ENCODE measurements around the gene NXPH2. TPM values are rescaled to one million over a fixed set of nuclear protein-coding genes. Genes with fewer than 3 reads are reported as not detected.

Gene NXPH2
- polyA plus RNA-seq, 1 of the 3 experiments (the other 2 are of a cell fraction), result not detected

GRCh38 chr2:138811431-138811830, 31.2 kb upstream of the NXPH2 start:
- Histone ChIP-seq H3K9me2 (no peaks in the 10 kb centered on the region), H3K4me2 (no peak overlapping the region), H3K4me1 (ENCODE audit: control insufficient read depth in 1 of 2, insufficient read depth in 2 of 2, low read depth in 1 of 2, low read length in 1 of 2) (no peaks in the 10 kb centered on the region), H3K79me2 (ENCODE audit: insufficient read depth) (no peaks in the 10 kb centered on the region), H3K9ac (no peak overlapping the region), H2AFZ (ENCODE audit: low read depth) (no peak overlapping the region), H3K27ac (ENCODE audit: low read depth in 2 of 2, low read length in 1 of 2) (no peak overlapping the region), H3F3A (replicated peaks; ENCODE audit: insufficient read depth) (no peaks in the 10 kb centered on the region), H4K20me1 (ENCODE audit: insufficient read depth) (no peaks in the 10 kb centered on the region), H3K27me3 (ENCODE audit: insufficient read depth) (no peaks in the 10 kb centered on the region), H3K9me3 (no peaks in the 10 kb centered on the region), H3K4me3 (ENCODE audit: low read depth in 2 of 2, low read length in 1 of 2) (no peak overlapping the region), H3K36me3 (replicated peaks in 1 of 2; ENCODE audit: control insufficient read depth in 1 of 2, insufficient read depth in 2 of 2, low read length in 1 of 2) (no peaks in the 10 kb centered on the region)
- TF ChIP-seq NFIC (IDR thresholded peaks at IDR 0.05; ENCODE audit: borderline replicate concordance) (no peak), IRF3 (IDR thresholded peaks at IDR 0.05; ENCODE audit: low read depth, low read length) (no peak), FOXM1 (IDR thresholded peaks at IDR 0.05; ENCODE audit: low read depth) (no peak), TAF1 (IDR thresholded peaks at IDR 0.05; ENCODE audit: borderline replicate concordance, low read depth, low read length) (no peak), EZH2phosphoT487 (IDR thresholded peaks at IDR 0.05; ENCODE audit: borderline replicate concordance, low read depth) (no peak), FOSL2 (IDR thresholded peaks at IDR 0.05; ENCODE audit: borderline replicate concordance, low read depth) (no peak), RAD21 (IDR thresholded peaks at IDR 0.05; ENCODE audit: low read length) (no peak), EP300 (IDR thresholded peaks at IDR 0.05; ENCODE audit: borderline replicate concordance in 1 of 2, low read depth in 1 of 2, low read length in 1 of 2) (no peak), GABPA (IDR thresholded peaks at IDR 0.05; ENCODE audit: low read depth) (no peak), SIN3A (IDR thresholded peaks at IDR 0.05; ENCODE audit: borderline replicate concordance, low read depth, low read length) (no peak), CTCF (IDR thresholded peaks at IDR 0.05) (no peak), CHD2 (IDR thresholded peaks at IDR 0.05; ENCODE audit: low read length, partially characterized antibody) (no peak), PBX3 (IDR thresholded peaks at IDR 0.05) (no peak), SMC3 (IDR thresholded peaks at IDR 0.05; ENCODE audit: low read depth, low read length) (no peak), GATA2 (CRISPR knock-in tag; IDR thresholded peaks at IDR 0.05) (no peak), MEF2A (IDR thresholded peaks at IDR 0.05; ENCODE audit: borderline replicate concordance, low read depth) (no peak), NRF1 (IDR thresholded peaks at IDR 0.05; ENCODE audit: low read depth, low read length) (no peak), ELF1 (IDR thresholded peaks at IDR 0.05) (no peak), JUND (IDR thresholded peaks at IDR 0.05) (no peak), USF1 (IDR thresholded peaks at IDR 0.05; ENCODE audit: borderline replicate concordance, low read depth) (no peak)
- DNase-seq, result no peak
- ChIA-PET POLR2A (no interaction called here), CTCF (interaction anchor here (0.6 to 1.4 kb wide), 3 partner anchors 325 to 901 kb away, joined by 3 read pairs; no protein-coding TSS in a partner anchor)
- WGBS (ENCODE audit: low lambda C conversion rate), result 27% methylated on average over 3 of the region's 3 CpGs
